Measurements from ENCODE around the gene SERGEF. TPM values are rescaled to one million over a fixed set of nuclear protein-coding genes. Genes with fewer than 3 reads are reported as not detected.
"Not testable (repeated sequence)": the region's sequence is repeated elsewhere in the genome, so short reads cannot be mapped to it uniquely, and the experiment has no call there.

The SERGEF gene
- total RNA-seq, 1 experiment from 2014 or later: 28.7 TPM

DNA sequence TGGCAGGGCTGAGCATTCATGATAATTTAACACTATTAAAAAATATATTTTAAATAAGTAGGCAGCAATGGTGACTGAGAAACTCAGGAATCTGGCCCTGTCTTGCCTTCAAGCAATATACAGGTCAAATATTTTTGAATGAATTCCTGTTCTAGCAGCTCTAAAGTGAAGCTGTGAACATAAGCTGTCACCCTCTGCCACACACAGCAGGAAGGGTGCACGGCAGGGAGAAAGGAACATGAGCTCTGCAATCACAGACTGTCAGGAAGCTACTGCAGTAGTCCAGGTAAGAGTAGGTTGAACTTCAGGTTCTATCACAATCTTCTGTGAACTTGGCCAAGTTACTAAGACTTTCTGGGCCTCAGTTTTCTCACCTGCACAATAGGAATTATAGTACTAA is 114.8 kb downstream of the SERGEF start:
- no peak for DNase-seq
- Histone ChIP-seq H3K9me2 (ENCODE audit: insufficient read depth) (no peaks in the 10 kb centered on the region), H4K20me1 (ENCODE audit: insufficient read depth) (0 out of 2 replicates have a peak, but pooled peaks cover 5% of the 10 kb centered on the region), H3K27ac (no peak overlapping the region), H3K9me3 (ENCODE audit: insufficient read depth, low read depth) (no peaks in the 10 kb centered on the region), H3K4me2 (no peak overlapping the region), H2AFZ (no peak overlapping the region), H3K4me1 (replicated peaks; ENCODE audit: insufficient read depth) (no peaks in the 10 kb centered on the region), H3K4me3 (no peak overlapping the region), H3F3A (ENCODE audit: insufficient read depth, low read depth) (no peaks in the 10 kb centered on the region), H3K27me3 (ENCODE audit: insufficient read depth, low read depth) (no peaks in the 10 kb centered on the region), H3K36me3 (ENCODE audit: low read depth) (no peaks in the 10 kb centered on the region), H3K79me2 (ENCODE audit: low read depth) (no peaks in the 10 kb centered on the region)
- POLR2A ChIA-PET (ENCODE audit: unreplicated experiment): no interaction called here
- CTCF ChIA-PET: no interaction called here
- intact Hi-C loops (cut with micrococcal nuclease; ENCODE audit: unreplicated experiment): no loop called here
- TF ChIP-seq EZH2 (IDR thresholded peaks at IDR 0.05; ENCODE audit: low read depth): no peak
- TF ChIP-seq, protein P1, sequence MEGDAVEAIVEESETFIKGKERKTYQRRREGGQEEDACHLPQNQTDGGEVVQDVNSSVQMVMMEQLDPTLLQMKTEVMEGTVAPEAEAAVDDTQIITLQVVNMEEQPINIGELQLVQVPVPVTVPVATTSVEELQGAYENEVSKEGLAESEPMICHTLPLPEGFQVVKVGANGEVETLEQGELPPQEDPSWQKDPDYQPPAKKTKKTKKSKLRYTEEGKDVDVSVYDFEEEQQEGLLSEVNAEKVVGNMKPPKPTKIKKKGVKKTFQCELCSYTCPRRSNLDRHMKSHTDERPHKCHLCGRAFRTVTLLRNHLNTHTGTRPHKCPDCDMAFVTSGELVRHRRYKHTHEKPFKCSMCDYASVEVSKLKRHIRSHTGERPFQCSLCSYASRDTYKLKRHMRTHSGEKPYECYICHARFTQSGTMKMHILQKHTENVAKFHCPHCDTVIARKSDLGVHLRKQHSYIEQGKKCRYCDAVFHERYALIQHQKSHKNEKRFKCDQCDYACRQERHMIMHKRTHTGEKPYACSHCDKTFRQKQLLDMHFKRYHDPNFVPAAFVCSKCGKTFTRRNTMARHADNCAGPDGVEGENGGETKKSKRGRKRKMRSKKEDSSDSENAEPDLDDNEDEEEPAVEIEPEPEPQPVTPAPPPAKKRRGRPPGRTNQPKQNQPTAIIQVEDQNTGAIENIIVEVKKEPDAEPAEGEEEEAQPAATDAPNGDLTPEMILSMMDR (conservative IDR thresholded peaks at IDR 0.05): no peak
- no TSS peak for BruUV-seq (replicated peaks)

DNA sequence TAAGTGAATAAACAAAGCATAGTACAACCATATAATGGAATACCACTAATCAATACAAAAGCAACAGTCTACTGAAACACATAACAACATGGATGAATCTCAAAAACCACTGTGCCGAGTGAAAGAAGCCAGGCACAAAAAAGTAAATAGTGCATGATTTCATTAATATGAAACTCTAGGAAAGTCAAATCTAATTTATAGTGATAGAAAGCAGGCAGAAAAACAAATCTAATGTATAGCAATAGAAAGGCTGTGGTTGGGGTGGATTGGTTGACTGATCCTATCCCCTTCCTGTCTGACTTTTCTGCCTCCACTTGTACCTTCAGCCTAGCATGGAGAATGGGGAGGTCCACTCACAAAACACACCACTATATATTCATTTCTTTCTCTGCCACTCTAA is 115.4 kb downstream of the SERGEF start:
- intact Hi-C loops (cut with micrococcal nuclease; ENCODE audit: unreplicated experiment): no loop called here
- no peaks in the 10 kb centered on the region for H3K4me1 ChIP-seq (replicated peaks; ENCODE audit: insufficient read depth)
- no peaks in the 10 kb centered on the region for H3K9me2 ChIP-seq (ENCODE audit: insufficient read depth)
- no peaks in the 10 kb centered on the region for H3F3A ChIP-seq (ENCODE audit: insufficient read depth, low read depth)
- H3K27ac ChIP-seq: no peak overlapping the region
- POLR2A ChIA-PET (ENCODE audit: unreplicated experiment): no interaction called here
- no peaks in the 10 kb centered on the region for H3K27me3 ChIP-seq (ENCODE audit: insufficient read depth, low read depth)
- no peaks in the 10 kb centered on the region for H3K36me3 ChIP-seq (ENCODE audit: low read depth)
- no peak overlapping the region for H3K4me2 ChIP-seq
- no peaks in the 10 kb centered on the region for H3K79me2 ChIP-seq (ENCODE audit: low read depth)
- H3K9me3 ChIP-seq (ENCODE audit: insufficient read depth, low read depth): no peaks in the 10 kb centered on the region
- no peak for TF ChIP-seq EZH2 (IDR thresholded peaks at IDR 0.05; ENCODE audit: low read depth)
- TF ChIP-seq, protein P1 (conservative IDR thresholded peaks at IDR 0.05): no peak
- no peak overlapping the region for H2AFZ ChIP-seq
- no peak overlapping the region for H3K4me3 ChIP-seq
- CTCF ChIA-PET: interaction anchor here (0.8 kb wide), 1 partner anchor 27 kb away, joined by 4 read pairs; no protein-coding TSS in a partner anchor
- DNase-seq: no peak
- no TSS peak for BruUV-seq (replicated peaks)
- H4K20me1 ChIP-seq (ENCODE audit: insufficient read depth): 0 out of 2 replicates have a peak, but pooled peaks cover 5% of the 10 kb centered on the region

DNA sequence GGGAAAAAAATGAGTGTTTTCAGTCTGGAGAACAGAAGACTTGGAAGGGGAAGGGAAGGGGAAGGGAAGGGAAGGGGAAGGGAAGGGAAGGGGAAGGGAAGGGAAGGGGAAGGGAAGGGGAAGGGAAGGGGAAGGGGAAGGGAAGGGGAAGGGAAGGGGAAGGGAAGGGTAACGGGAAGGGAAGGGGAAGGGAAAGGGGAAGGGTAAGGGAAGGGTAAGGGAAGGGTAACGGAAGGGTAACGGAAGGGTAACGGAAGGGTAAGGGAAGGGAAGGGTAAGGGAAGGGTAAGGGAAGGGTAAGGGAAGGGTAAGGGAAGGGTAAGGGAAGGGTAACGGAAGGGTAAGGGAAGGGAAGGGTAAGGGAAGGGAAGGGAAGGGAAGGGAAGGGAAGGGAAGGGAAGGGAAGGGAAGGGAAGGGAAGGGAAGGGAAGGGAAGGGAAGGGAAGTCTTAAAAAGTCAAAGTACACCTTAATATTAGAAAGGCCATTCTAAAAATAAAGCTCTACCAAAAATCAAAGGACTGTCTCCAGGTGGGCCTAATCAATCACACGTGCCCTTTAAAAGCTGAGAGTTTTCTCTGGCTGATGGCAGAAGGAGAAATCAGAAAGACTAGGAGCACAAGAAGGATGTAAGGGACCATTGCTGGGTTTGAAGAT is 116.2 kb downstream of the SERGEF start:
- POLR2A ChIA-PET (ENCODE audit: unreplicated experiment); H3K27ac ChIP-seq; H3K79me2 ChIP-seq (ENCODE audit: low read depth); H4K20me1 ChIP-seq (ENCODE audit: insufficient read depth); H3K4me3 ChIP-seq; H3K36me3 ChIP-seq (ENCODE audit: low read depth); H3K9me2 ChIP-seq (ENCODE audit: insufficient read depth); H3K4me2 ChIP-seq; H2AFZ ChIP-seq; DNase-seq; BruUV-seq (replicated peaks); H3K9me3 ChIP-seq (ENCODE audit: insufficient read depth, low read depth); intact Hi-C loops (cut with micrococcal nuclease; ENCODE audit: unreplicated experiment); H3K27me3 ChIP-seq (ENCODE audit: insufficient read depth, low read depth); H3K4me1 ChIP-seq (replicated peaks; ENCODE audit: insufficient read depth); H3F3A ChIP-seq (ENCODE audit: insufficient read depth, low read depth): not testable (repeated sequence)
- CTCF ChIA-PET: interaction anchor here (0.8 kb wide), 1 partner anchor 26 kb away, joined by 4 read pairs; no protein-coding TSS in a partner anchor

All from PC-9 (cell line).